ENCODE measurements around the gene THRSP. TPM values are rescaled to one million over a fixed set of nuclear protein-coding genes. Genes with fewer than 3 reads are reported as not detected.

Gene THRSP
- total and polyA plus RNA-seq, 2 donors (not counting 1 experiment from before 2014, with no cell fraction given) = not detected

- Mint-ChIP-seq H3K4me3 (no peak overlapping the region), H3K9me3 (ENCODE audit: insufficient read depth) (no peaks in the 10 kb centered on the region), H3K4me1 (peaks cover 7% of the 10 kb centered on the region), H3K27ac (no peak overlapping the region), H3K27me3 (no peaks in the 10 kb centered on the region)
- Histone ChIP-seq H2AFZ (ENCODE audit: insufficient read depth, low read depth, low read length, poor library complexity, severe bottlenecking) (no peak overlapping the region), H3K9ac (ENCODE audit: low read length) (no peak overlapping the region), H3K27me3 (replicated peaks in 1 of 4; ENCODE audit: control extremely low read depth in 1 of 4, control insufficient read depth in 3 of 4, insufficient read depth in 4 of 4, low read length in 3 of 4) (no peaks in the 10 kb centered on the region), H3K27ac (ENCODE audit: low read length in 2 of 2) (no peak overlapping the region), H3K4me1 (ENCODE audit: control insufficient read depth in 2 of 2, insufficient read depth in 2 of 2, low read length in 2 of 2) (no peaks in the 10 kb centered on the region), H3K79me2 (ENCODE audit: control insufficient read depth, insufficient read depth, low read length) (peaks cover 14% of the 10 kb centered on the region), H3K4me2 (replicated peaks; ENCODE audit: low read depth, low read length, poor library complexity, severe bottlenecking) (no peak overlapping the region), H3K36me3 (replicated peaks in 1 of 2; ENCODE audit: control extremely low read depth in 1 of 2, control insufficient read depth in 1 of 2, extremely low read depth in 1 of 2, insufficient read depth in 2 of 2, low read length in 1 of 2) (peaks cover 10 to 41% of the 10 kb centered on the region in 2 experiments), H4K20me1 (ENCODE audit: control insufficient read depth, insufficient read depth, low read length, poor library complexity, severe bottlenecking) (no peaks in the 10 kb centered on the region), H3K9me3 (ENCODE audit: control extremely low read depth in 1 of 3, control insufficient read depth in 2 of 3, insufficient read depth in 1 of 3, low read length in 2 of 3) (no peaks in the 10 kb centered on the region), H3K4me3 (ENCODE audit: control extremely low read depth in 1 of 5, extremely low read depth in 1 of 5, insufficient read depth in 1 of 5, low read depth in 2 of 5, low read length in 4 of 5) (no peak overlapping the region)
- ChIA-PET POLR2A (no interaction called here), CTCF (interaction anchor here (1.0 kb wide), 1 partner anchor 22 kb away, joined by 4 read pairs; no protein-coding TSS in a partner anchor)
- no peak for DNase-seq
- TF ChIP-seq EZH2 (IDR thresholded peaks at IDR 0.05; ENCODE audit: borderline replicate concordance, insufficient read depth, low read depth, low read length, poor library complexity, severe bottlenecking) = no peak
- ATAC-seq (ENCODE audit: low read depth) = no peak
- 100% methylated on average over 2 of the region's 4 CpGs for WGBS (ENCODE audit: insufficient coverage)
- intact Hi-C loops (cut with micrococcal nuclease) = no loop called here
Observed at GRCh38 chr11:78067704-78068103, 4.0 kb downstream of the THRSP start.

DNA sequence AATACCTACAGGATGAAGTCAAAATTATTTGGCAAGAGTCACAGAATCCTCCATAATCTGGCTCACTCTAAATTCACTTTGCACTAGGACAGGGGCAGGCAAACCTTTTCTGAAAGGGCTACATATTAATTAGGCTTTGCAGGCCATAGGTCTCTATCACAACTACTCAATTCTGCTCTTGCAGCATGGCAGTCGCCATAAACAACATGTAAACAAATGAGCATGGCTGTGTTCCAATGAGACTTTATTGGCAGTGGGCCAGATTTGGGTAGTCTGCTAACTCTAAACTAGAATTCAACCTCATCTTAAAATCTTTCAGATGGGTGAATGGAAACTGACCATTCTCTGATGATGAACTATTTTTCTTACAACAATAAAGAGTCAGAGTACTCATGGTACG, 5.8 kb downstream of the THRSP start:
- Mint-ChIP-seq H3K4me1 (peaks cover 8% of the 10 kb centered on the region), H3K27me3 (no peaks in the 10 kb centered on the region), H3K27ac (no peak overlapping the region), H3K4me3 (no peak overlapping the region), H3K9me3 (ENCODE audit: insufficient read depth) (no peaks in the 10 kb centered on the region)
- peaks cover 20% of the 10 kb centered on the region for H3K79me2 ChIP-seq (ENCODE audit: control insufficient read depth, insufficient read depth, low read length)
- no CpG with 5 or more reads among the region's 2 CpGs for WGBS (ENCODE audit: insufficient coverage)
- ChIA-PET CTCF (no interaction called here), POLR2A (no interaction called here)
- no peak for ATAC-seq (ENCODE audit: low read depth)
- TF ChIP-seq EZH2 (IDR thresholded peaks at IDR 0.05; ENCODE audit: borderline replicate concordance, insufficient read depth, low read depth, low read length, poor library complexity, severe bottlenecking) = no peak
- no peak for TF ChIP-seq CTCF (IDR thresholded peaks at IDR 0.05)
- no peak overlapping the region for H3K9ac ChIP-seq (ENCODE audit: low read length)
- H3K4me1 ChIP-seq (ENCODE audit: control insufficient read depth in 2 of 2, insufficient read depth in 2 of 2, low read length in 2 of 2) = no peaks in the 10 kb centered on the region
- no peak for DNase-seq
- no peak overlapping the region for H3K4me2 ChIP-seq (replicated peaks; ENCODE audit: low read depth, low read length, poor library complexity, severe bottlenecking)
- H3K36me3 ChIP-seq (replicated peaks in 1 of 2; ENCODE audit: control extremely low read depth in 1 of 2, control insufficient read depth in 1 of 2, extremely low read depth in 1 of 2, insufficient read depth in 2 of 2, low read length in 1 of 2) = peaks cover 10 to 41% of the 10 kb centered on the region in 2 experiments
- H3K9me3 ChIP-seq (ENCODE audit: control extremely low read depth in 1 of 3, control insufficient read depth in 2 of 3, insufficient read depth in 1 of 3, low read length in 2 of 3) = no peaks in the 10 kb centered on the region
- H4K20me1 ChIP-seq (ENCODE audit: control insufficient read depth, insufficient read depth, low read length, poor library complexity, severe bottlenecking) = peaks cover 10% of the 10 kb centered on the region
- no peak overlapping the region for H3K4me3 ChIP-seq (ENCODE audit: control extremely low read depth in 1 of 5, extremely low read depth in 1 of 5, insufficient read depth in 1 of 5, low read depth in 2 of 5, low read length in 4 of 5)
- H2AFZ ChIP-seq (ENCODE audit: insufficient read depth, low read depth, low read length, poor library complexity, severe bottlenecking) = no peak overlapping the region
- no peak overlapping the region for H3K27ac ChIP-seq (ENCODE audit: low read length in 2 of 2)
- intact Hi-C loops (cut with micrococcal nuclease) = no loop called here
- no peaks in the 10 kb centered on the region for H3K27me3 ChIP-seq (replicated peaks in 1 of 4; ENCODE audit: control extremely low read depth in 1 of 4, control insufficient read depth in 3 of 4, insufficient read depth in 4 of 4, low read length in 3 of 4)
